ENCODE data around the gene OLFM1. TPM values are rescaled to one million over a fixed set of nuclear protein-coding genes. Genes with fewer than 3 reads are reported as not detected.

The OLFM1 gene
- total RNA-seq, 1 donor from 2014 or later, result 26.0 TPM

DNA sequence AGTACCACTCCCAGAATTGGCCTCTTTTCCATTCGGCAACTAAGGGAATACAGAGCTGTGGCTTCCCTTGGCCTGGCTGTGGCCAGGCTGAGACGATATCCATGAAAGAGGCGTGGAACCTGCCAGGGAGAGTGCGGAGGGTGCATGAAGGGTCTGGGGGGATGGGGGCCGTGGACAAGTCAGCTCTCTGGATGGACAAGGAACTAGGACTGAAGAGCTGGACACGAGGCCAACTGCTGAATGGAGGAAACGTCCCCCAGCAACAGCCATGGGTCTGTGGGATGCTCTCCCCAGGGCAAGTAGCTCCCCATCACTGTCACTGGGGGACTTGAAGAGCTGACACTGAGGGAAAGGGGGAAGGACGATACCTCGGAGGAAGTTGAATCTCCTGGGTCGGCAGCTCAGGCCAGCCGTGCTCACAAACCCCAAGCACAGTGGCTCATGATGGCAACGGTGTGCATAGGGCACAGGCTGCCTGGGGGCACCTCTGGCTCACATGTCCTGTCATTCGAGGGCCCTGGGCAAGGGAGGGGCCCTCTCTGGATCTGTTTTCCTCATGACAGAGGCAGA, 4.1 kb upstream of the OLFM1 start:
- no peak overlapping the region for H3K27ac ChIP-seq
- H3K4me1 ChIP-seq, result peaks cover 17% of the 10 kb centered on the region
- peaks cover 17% of the 10 kb centered on the region for H3K27me3 ChIP-seq
- TF ChIP-seq, protein P1, sequence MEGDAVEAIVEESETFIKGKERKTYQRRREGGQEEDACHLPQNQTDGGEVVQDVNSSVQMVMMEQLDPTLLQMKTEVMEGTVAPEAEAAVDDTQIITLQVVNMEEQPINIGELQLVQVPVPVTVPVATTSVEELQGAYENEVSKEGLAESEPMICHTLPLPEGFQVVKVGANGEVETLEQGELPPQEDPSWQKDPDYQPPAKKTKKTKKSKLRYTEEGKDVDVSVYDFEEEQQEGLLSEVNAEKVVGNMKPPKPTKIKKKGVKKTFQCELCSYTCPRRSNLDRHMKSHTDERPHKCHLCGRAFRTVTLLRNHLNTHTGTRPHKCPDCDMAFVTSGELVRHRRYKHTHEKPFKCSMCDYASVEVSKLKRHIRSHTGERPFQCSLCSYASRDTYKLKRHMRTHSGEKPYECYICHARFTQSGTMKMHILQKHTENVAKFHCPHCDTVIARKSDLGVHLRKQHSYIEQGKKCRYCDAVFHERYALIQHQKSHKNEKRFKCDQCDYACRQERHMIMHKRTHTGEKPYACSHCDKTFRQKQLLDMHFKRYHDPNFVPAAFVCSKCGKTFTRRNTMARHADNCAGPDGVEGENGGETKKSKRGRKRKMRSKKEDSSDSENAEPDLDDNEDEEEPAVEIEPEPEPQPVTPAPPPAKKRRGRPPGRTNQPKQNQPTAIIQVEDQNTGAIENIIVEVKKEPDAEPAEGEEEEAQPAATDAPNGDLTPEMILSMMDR (IDR thresholded peaks at IDR 0.05), result no peak
- DNase-seq, result peak; percentile 43
- no peaks in the 10 kb centered on the region for H3K36me3 ChIP-seq
- intact Hi-C loops (cut with DNase I), result loop anchor here (10.0 kb wide), 2 partner anchors 261 to 331 kb away; no protein-coding TSS in a partner anchor
- H3K4me3 ChIP-seq, result no peak overlapping the region
- no peak for ATAC-seq
- H3K9me3 ChIP-seq, result no peaks in the 10 kb centered on the region

GRCh38 chr9:135083831-135084230, 3.6 kb upstream of the OLFM1 start:
- Histone ChIP-seq H3K4me1 (peaks cover 22% of the 10 kb centered on the region), H3K4me3 (no peak overlapping the region), H3K9me3 (no peaks in the 10 kb centered on the region), H3K36me3 (no peaks in the 10 kb centered on the region), H3K27ac (no peak overlapping the region), H3K27me3 (peaks cover 22% of the 10 kb centered on the region)
- intact Hi-C loops (cut with DNase I), result loop anchor here (10.0 kb wide), 2 partner anchors 261 to 331 kb away; no protein-coding TSS in a partner anchor
- DNase-seq, result peak; percentile 67
- no peak for ATAC-seq
- TF ChIP-seq, protein P1 (IDR thresholded peaks at IDR 0.05), result no peak

DNA sequence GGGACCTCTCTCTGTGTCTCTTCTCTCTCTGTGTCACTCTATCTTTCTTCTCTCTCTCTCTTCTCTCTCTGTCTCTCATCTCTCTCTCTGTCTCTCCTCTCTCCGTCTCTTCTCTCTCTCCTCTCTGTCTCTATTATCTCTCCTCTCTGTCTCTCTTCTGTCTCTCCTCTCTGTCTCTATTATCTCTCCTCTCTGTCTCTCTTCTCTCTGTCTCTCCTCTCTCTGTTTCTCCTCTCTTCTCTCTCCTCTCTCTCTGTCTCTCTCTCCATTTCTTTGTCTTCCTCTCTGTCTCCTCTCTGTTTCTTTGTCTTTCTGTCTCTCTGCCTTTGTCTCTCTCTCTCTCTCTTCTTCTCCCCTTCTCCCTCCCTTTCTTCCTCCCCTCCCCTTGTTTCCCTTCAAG, 3.2 kb upstream of the OLFM1 start:
- Histone ChIP-seq H3K27ac (no peak overlapping the region), H3K27me3 (peaks cover 24% of the 10 kb centered on the region), H3K4me3 (no peak overlapping the region), H3K9me3 (no peaks in the 10 kb centered on the region), H3K4me1 (peaks cover 23% of the 10 kb centered on the region), H3K36me3 (no peaks in the 10 kb centered on the region)
- DNase-seq, result no peak
- TF ChIP-seq, protein P1 (IDR thresholded peaks at IDR 0.05), result no peak
- intact Hi-C loops (cut with DNase I), result loop anchor here (10.0 kb wide), 2 partner anchors 261 to 331 kb away; no protein-coding TSS in a partner anchor
- ATAC-seq, result no peak

DNA sequence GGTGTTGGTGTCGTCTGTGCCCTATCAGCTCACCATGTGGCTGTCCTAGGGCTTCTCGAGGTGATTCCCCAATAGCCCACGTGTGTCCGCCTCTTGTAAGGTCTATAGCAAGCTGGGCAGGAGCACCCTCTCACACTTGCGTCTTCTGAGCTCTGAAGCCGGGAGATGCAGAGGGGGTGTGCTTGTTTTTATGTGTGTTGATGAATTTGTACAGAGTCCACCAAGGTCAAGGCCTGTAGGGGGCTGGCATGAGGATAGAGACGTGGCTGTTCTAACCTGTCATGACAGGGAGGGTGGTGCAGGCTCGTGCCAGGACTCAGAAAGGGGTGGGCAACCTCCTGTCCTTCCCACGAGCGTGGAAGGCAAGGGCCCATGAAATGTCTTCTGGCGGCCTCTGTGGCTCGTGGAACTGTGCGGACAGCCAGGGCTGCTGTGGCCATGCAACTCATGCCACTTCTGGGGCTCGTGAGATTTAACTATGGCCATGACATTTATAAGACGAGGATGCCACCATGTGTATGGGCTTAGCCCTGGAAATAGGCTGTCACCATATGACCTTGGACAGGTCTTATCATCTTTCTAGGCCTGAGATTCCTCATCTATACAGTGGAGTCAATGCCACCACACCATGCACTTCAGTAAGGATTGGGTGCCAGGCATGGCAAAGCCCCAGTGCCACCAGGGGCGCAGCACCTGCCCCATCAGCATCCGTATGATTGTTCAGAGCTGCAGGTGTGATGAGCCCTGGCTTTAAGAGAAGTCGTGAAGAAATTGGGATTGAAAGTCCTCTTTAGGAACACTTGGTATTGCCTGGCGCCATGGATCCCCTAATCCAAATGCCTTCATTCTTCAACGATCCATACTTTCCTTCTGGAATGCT, 2.3 kb upstream of the OLFM1 start:
- intact Hi-C loops (cut with DNase I), result loop anchor here (10.0 kb wide), 2 partner anchors 260 to 330 kb away; no protein-coding TSS in a partner anchor
- peaks cover 26% of the 10 kb centered on the region for H3K27me3 ChIP-seq
- TF ChIP-seq, protein P1 (IDR thresholded peaks at IDR 0.05), result no peak

DNA sequence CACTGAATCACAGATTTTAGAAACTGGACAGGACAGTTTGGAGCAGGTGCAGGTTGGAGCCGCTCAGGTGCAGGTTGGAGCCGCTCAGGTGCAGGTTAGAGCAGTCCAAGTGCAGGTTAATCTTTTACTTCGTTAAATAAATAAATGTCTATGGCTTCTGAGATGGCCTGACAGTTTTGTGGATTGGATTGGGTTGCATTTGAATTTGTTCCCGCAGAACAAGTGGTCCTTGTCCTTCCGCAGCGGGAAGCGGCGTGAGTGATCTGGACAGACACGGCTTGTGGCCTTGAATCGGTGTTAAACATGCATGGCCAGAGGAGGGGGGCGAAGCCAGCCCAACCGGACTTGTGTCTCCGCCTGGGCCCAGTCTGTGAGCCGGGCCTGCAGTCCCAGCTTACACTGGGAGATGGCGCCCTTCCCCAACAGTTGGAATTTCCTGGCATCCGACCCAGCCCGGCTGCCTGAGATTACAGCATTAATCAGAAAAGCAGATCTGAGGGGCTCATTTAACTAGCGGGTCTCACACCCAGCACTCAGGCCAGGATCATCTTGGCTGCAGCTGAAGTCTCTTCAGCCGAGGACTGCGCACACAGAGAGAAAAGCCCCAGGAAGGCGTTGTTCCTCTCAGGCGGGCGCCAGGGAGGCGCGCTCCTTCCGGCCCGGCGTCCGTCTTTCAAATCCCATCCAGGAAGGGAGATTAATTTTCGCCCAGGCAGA, 1.5 kb upstream of the OLFM1 start:
- ATAC-seq (peak; percentile 87), DNase-seq (peak; percentile 92)
- TF ChIP-seq, protein P1 (IDR thresholded peaks at IDR 0.05), result peak; percentile 90
- H3K4me3 ChIP-seq, result peak overlapping the region; percentile 17
- H3K27ac ChIP-seq, result no peak overlapping the region
- H3K27me3 ChIP-seq, result peaks cover 26% of the 10 kb centered on the region
- intact Hi-C loops (cut with DNase I), result loop anchor here (10.0 kb wide), 2 partner anchors 259 to 329 kb away; no protein-coding TSS in a partner anchor
- H3K4me1 ChIP-seq, result peaks cover 23% of the 10 kb centered on the region
- no peaks in the 10 kb centered on the region for H3K36me3 ChIP-seq
- no peaks in the 10 kb centered on the region for H3K9me3 ChIP-seq

More for the DNA sequence above, 2.3 kb upstream of the OLFM1 start:
- Histone ChIP-seq H3K36me3 (no peaks in the 10 kb centered on the region), H3K9me3 (no peaks in the 10 kb centered on the region), H3K4me1 (peaks cover 23% of the 10 kb centered on the region), H3K27ac (no peak overlapping the region), H3K4me3 (no peak overlapping the region)
- DNase-seq (no peak), ATAC-seq (no peak)
